HG02763 (cell line): ENCODE measurements around the gene MGRN1.

Source experiments
- ATAC-seq: cut with Tn5 transposase; IDR thresholded peaks from one replicate; pipeline ENCODE4 v1.9.1; 2021; ENCODE audit warnings: mild to moderate bottlenecking, moderate library complexity; ENCODE audit not compliant: unreplicated experiment

Gene MGRN1

GRCh38 chr16:4603624-4604170 is 20.9 kb upstream of the MGRN1 start:
- ATAC-seq = no peak

- ATAC-seq = no peak
These were observed 20.2 kb upstream of the MGRN1 start for GRCh38 chr16:4604401-4604800.

GRCh38 chr16:4606354-4606753 is 18.3 kb upstream of the MGRN1 start:
- no peak for ATAC-seq

- ATAC-seq = no peak
These were observed 16.6 kb upstream of the MGRN1 start for GRCh38 chr16:4607841-4608703.

- ATAC-seq = no peak
These were observed 16.0 kb upstream of the MGRN1 start for GRCh38 chr16:4608704-4608980.

- no peak for ATAC-seq
These were observed 15.2 kb upstream of the MGRN1 start for GRCh38 chr16:4609200-4610010.

- ATAC-seq = no peak
These were observed 14.3 kb upstream of the MGRN1 start for GRCh38 chr16:4610011-4611005.

GRCh38 chr16:4611337-4612021 is 13.1 kb upstream of the MGRN1 start:
- ATAC-seq = no peak

- ATAC-seq = no peak
These were observed 12.1 kb upstream of the MGRN1 start for GRCh38 chr16:4612474-4612931.

GRCh38 chr16:4612977-4613635 is 11.5 kb upstream of the MGRN1 start:
- no peak for ATAC-seq

GRCh38 chr16:4613636-4614570 is 10.7 kb upstream of the MGRN1 start:
- ATAC-seq = no peak

GRCh38 chr16:4614571-4615383 is 9.8 kb upstream of the MGRN1 start, which contains the start of gene UBALD1:
Gene UBALD1 (minus strand): TSS chr16:4614888. CDS start chr16:4614797, 91 bp downstream.
- peak; percentile 54 for ATAC-seq

- ATAC-seq = no peak
These were observed 9.1 kb upstream of the MGRN1 start for GRCh38 chr16:4615384-4616046.

- ATAC-seq = peak; percentile 76
These were observed 8.4 kb upstream of the MGRN1 start for GRCh38 chr16:4616047-4616811.

GRCh38 chr16:4617880-4618279 is 6.7 kb upstream of the MGRN1 start:
- no peak for ATAC-seq
